Activated CD8-positive, alpha-beta T cell treated with anti-CD3 and anti-CD28 coated beads for 36 hours (primary cell): Measurements from ENCODE around the gene SBNO2. TPM values are rescaled to one million over a fixed set of nuclear protein-coding genes. Genes with fewer than 3 reads are reported as not detected.

Experiments
- ATAC-seq: fragments of 200-7000 bp; cut with Tn5 transposase; one replicate; pipeline ENCODE4 v1.10.0; 2021; ENCODE audit warnings: mild to moderate bottlenecking, moderate library complexity
- CTCF ChIA-PET: fragments of 350-600 bp; sonication (Branson Sonifier 250); formaldehyde crosslinking; loops from one replicate; lab custom pipeline; 2021; ENCODE audit warnings: antibody characterized with exemption; lab: Charles Lee
- POLR2A ChIA-PET: fragments of 350-600 bp; sonication (Branson Sonifier 250); formaldehyde crosslinking; loops from one replicate; lab custom pipeline; 2021; ENCODE audit warnings: antibody characterized with exemption; lab: Charles Lee
- DNase-seq: peaks from one replicate; pipeline ENCODE4 v3.0.0-alpha.2; 2020
- H3K27ac Mint-ChIP-seq: one replicate; pipeline ENCODE4 v1.8.0; 2021; ENCODE audit warnings: mild to moderate bottlenecking, mixed read lengths
- H3K27me3 Mint-ChIP-seq: one replicate; pipeline ENCODE4 v1.8.0; 2021; ENCODE audit warnings: mixed read lengths
- H3K36me3 Mint-ChIP-seq: one replicate; pipeline ENCODE4 v1.8.0; 2021; ENCODE audit warnings: low read depth, mixed read lengths
- H3K4me1 Mint-ChIP-seq: one replicate; pipeline ENCODE4 v1.8.0; 2021; ENCODE audit warnings: low read depth, mixed read lengths
- H3K4me3 Mint-ChIP-seq: one replicate; pipeline ENCODE4 v1.8.0; 2021; ENCODE audit warnings: mild to moderate bottlenecking, moderate library complexity, mixed read lengths
- H3K9me3 Mint-ChIP-seq: one replicate; pipeline ENCODE4 v1.8.0; 2021; ENCODE audit warnings: mixed read lengths
- CTCF ChIP-seq: fragments of 200-600 bp; IDR thresholded peaks from one replicate; pipeline ENCODE4 v1.8.0; 2022; ENCODE audit warnings: antibody characterized with exemption, mild to moderate bottlenecking
- intact Hi-C: fragments of 100-400 bp; cut with micrococcal nuclease; formaldehyde crosslinking; loops from one replicate; pipeline ENCODE4 v1.10.0; 2022
- total RNA-seq, 2 experiments: library from RNA; stranded (reverse); gene quantifications; one replicate each; pipeline ENCODE4 v1.2.3, GENCODE V29; 2021

The SBNO2 gene
- total RNA-seq, 2 experiments from 2014 or later, result 41.7 to 42.0 TPM

- Mint-ChIP-seq H3K27me3 (no peaks in the 10 kb centered on the region), H3K27ac (no peak overlapping the region), H3K4me3 (no peak overlapping the region), H3K9me3 (no peaks in the 10 kb centered on the region), H3K4me1 (peaks cover 7% of the 10 kb centered on the region), H3K36me3 (no peaks in the 10 kb centered on the region)
- intact Hi-C loops, result no loop called here
- ChIA-PET CTCF (interaction anchor here (1.2 to 2.5 kb wide), 2 partner anchors 22 to 26 kb away, joined by 3 to 7 read pairs; partner anchors contain the start of gene ATP5F1D), POLR2A (no interaction called here)
- no peak for TF ChIP-seq CTCF
- DNase-seq (no peak), ATAC-seq (no peak)
Observed at GRCh38 chr19:1218751-1219567, 44.9 kb upstream of the SBNO2 start.

- TF ChIP-seq CTCF, result no peak
- intact Hi-C loops, result no loop called here
- CTCF ChIA-PET, result interaction anchor here (0.9 to 2.5 kb wide), 3 partner anchors 23 to 104 kb away, joined by 3 to 7 read pairs (median 4); partner anchors contain the start of gene ATP5F1D
- Mint-ChIP-seq H3K9me3 (no peaks in the 10 kb centered on the region), H3K4me1 (peaks cover 17% of the 10 kb centered on the region), H3K36me3 (peaks cover 7% of the 10 kb centered on the region), H3K27me3 (no peaks in the 10 kb centered on the region), H3K4me3 (no peak overlapping the region), H3K27ac (no peak overlapping the region)
- DNase-seq, result no peak
- no peak for ATAC-seq
- POLR2A ChIA-PET, result no interaction called here
Observed at GRCh38 chr19:1217366-1217765, 43.3 kb upstream of the SBNO2 start.

- CTCF ChIA-PET, result interaction anchor here (1.3 to 2.5 kb wide), 3 partner anchors 17 to 103 kb away, joined by 3 to 7 read pairs (median 4); partner anchors contain the start of gene ATP5F1D
- intact Hi-C loops, result no loop called here
- Mint-ChIP-seq H3K36me3 (peaks cover 7% of the 10 kb centered on the region), H3K4me3 (no peak overlapping the region), H3K4me1 (peaks cover 18% of the 10 kb centered on the region), H3K27ac (no peak overlapping the region), H3K9me3 (no peaks in the 10 kb centered on the region), H3K27me3 (no peaks in the 10 kb centered on the region)
- ATAC-seq (no peak), DNase-seq (no peak)
- no peak for TF ChIP-seq CTCF
- POLR2A ChIA-PET, result interaction anchor here (0.8 kb wide), 1 partner anchor 11 kb away, joined by 4 read pairs; no protein-coding TSS in a partner anchor
Observed at GRCh38 chr19:1216756-1217155, 42.7 kb upstream of the SBNO2 start.

- intact Hi-C loops, result no loop called here
Observed at GRCh38 chr19:1214862-1215731, 41.0 kb upstream of the SBNO2 start.

More at GRCh38 chr19:1214862-1215731, 41.0 kb upstream of the SBNO2 start:
- peaks cover 23% of the 10 kb centered on the region for H3K4me1 Mint-ChIP-seq
- H3K9me3 Mint-ChIP-seq, result no peaks in the 10 kb centered on the region
- H3K27ac Mint-ChIP-seq, result no peak overlapping the region
- no peak overlapping the region for H3K4me3 Mint-ChIP-seq
- no peaks in the 10 kb centered on the region for H3K27me3 Mint-ChIP-seq
- CTCF ChIA-PET, result interaction anchor here (0.9 to 1.4 kb wide), 2 partner anchors 12 to 29 kb away, joined by 3 to 7 read pairs; no protein-coding TSS in a partner anchor
- POLR2A ChIA-PET, result interaction anchor here (0.7 to 1.3 kb wide), 3 partner anchors 14 to 124 kb away, joined by 3 read pairs; no protein-coding TSS in a partner anchor
- H3K36me3 Mint-ChIP-seq, result peaks cover 7% of the 10 kb centered on the region
- TF ChIP-seq CTCF, result no peak
- DNase-seq (no peak), ATAC-seq (no peak)
